NOMO-1 (cell line): ENCODE data around the gene LOXL1.
"Not testable (repeated sequence)": the region's sequence is repeated elsewhere in the genome, so short reads cannot be mapped to it uniquely, and the experiment has no call there.

Experiments
- DNase-seq, 2 experiments: peaks; one replicate each; lab custom pipeline; 2025; ENCODE audit not compliant: unreplicated experiment in 2 of 2; lab: John Stamatoyannopoulos, UW

Gene LOXL1

GRCh38 chr15:73972984-73973682 lies 46.9 kb downstream of the LOXL1 start:
- peak; percentile 74 for DNase-seq

DNA sequence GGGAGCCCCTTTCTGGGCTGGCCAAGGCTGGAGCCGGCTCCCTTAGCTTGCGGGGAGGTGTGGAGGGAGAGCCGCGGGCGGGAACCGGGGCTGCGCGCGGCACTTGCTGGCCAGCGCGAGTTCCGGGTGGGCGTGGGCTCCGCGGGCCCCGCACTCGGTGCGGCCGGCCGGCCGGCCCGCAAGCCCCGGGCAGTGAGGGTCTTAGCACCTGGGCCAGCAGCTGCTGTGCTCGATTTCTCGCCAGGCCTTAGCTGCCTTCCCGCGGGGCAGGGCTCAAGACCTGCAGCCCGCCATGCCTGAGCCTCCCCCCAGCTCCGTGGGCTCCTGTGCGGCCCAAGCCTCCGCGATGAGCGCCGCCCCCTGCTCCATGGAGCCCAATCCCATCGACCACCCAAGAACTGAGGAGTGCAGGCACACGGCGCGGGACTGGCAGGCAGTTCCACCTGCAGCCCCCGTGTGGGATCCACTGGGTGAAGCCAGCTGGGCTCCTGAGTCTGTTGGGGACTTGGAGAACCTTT lies 47.5 kb downstream of the LOXL1 start:
- not testable (repeated sequence) for DNase-seq

GRCh38 chr15:73975440-73976125 lies 49.3 kb downstream of the LOXL1 start:
- DNase-seq: peak; percentile 41 to 57

DNA sequence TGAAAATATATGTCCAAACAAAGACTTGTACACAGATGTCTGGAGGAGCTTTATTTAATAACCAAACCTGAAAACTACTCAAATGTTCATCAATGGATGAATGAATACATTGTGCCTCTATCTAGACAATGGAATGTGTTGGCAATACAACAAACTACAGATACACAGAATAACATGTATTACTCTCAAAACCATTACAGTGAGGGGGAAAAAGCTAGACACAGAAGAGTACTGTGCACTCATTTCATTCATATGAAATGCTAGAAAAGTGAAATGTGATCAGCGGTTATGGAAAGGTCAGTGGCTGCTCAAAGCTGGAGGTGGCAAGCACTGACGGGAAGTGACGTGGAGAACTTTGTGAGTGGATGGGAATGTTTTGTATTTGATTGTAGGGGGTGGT lies 52.6 kb downstream of the LOXL1 start:
- no peak for DNase-seq

DNA sequence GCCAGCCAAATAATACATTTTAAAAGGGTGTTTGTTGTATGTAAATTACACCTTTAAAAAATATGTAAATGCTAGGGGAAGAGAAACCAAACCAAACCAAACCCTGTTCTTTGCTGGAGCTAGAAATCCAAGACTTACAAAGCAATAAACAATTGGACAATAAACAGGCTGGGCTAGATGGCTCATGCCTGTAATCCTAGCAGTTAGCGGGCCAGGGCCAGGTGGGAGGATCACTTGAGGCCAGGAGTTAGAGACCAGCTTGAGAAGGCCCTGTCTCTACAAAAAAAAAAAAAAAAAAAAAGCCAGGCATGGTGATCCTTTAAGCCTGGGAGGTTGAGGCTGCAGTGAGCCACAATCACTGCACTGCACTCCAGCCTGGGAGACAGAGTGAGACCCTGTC lies 53.4 kb downstream of the LOXL1 start:
- DNase-seq: no peak

DNA sequence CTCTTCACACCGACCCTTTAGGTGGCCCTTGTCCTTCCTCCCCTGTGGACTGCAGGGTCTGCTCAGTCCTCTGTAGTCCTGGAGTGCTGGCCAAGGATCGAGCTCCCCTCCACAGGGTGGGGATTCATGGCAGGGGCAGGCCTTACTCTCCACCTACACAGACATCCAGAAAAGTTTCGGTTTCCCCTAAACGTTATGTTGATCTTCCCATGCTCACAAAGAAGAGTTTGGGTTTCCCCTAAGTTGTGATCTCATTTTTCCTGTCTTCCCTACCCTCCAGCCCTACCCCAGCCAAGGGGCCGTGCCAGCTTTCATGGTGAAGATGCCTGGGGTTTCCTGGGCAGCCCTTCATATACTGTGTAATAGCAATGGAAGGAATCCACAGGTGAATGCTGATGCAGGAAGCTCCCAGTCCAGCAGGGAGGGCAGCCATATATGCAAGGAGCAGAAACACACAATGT lies 55.5 kb downstream of the LOXL1 start:
- DNase-seq: no peak

DNA sequence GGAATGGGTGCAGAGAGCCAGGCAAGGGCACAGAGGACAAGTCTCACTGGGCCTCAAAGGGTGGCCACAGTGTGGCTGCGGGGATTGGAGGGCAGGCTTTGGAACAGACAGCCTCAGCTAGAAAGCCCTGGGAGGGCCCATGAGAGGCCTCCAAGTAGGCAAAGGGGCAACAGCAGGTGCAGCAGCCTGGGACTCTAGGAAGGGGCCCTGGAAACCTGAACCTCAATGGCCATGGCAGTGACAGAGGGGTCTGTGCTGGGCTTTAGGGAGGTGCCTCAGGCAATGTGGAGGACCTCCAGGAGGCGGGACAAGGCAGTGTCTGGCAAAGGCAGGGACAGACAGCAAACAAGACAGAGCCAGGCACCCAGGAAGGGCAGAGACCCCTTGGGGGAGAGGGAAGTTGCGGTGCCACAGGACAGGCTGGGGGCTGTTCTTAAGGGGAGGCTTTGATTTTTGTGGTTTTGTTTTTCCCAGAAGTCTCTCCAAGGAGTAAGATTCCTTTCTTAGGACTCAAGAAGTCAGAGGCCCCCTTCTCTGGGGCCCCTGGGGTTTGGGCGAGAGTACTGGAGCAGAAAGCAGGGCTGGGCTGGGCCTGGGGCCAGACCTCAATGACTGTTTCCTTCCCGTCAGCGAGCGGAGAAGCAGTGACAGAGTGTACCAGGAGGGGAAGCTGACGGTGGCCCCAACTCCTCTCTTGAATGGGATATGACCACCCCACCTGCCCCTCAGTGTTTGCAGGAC lies 56.1 kb downstream of the LOXL1 start:
- peak; percentile 28 to 46 for DNase-seq

GRCh38 chr15:73983211-73983727 lies 57.0 kb downstream of the LOXL1 start:
- no peak for DNase-seq

DNA sequence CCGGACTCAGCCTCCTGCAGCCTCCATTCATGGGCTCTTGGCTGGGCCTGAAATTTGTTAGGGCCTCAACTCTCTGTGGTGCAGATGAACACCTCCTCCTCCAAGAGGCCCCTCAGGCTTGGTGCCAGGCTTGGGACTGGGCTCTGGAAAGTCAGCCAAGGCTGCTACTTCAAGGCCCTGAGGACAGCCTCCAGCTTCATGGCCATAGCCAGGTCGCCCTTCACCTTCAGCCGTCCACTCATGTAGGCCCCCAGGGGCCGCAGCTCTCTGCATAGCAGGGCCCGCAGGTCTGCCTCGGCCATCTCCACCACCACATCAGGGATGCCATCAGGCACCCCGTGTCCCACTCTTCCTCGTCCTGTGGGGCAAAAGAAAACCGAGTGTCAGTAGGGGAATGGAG lies 57.5 kb downstream of the LOXL1 start:
- no peak for DNase-seq

DNA sequence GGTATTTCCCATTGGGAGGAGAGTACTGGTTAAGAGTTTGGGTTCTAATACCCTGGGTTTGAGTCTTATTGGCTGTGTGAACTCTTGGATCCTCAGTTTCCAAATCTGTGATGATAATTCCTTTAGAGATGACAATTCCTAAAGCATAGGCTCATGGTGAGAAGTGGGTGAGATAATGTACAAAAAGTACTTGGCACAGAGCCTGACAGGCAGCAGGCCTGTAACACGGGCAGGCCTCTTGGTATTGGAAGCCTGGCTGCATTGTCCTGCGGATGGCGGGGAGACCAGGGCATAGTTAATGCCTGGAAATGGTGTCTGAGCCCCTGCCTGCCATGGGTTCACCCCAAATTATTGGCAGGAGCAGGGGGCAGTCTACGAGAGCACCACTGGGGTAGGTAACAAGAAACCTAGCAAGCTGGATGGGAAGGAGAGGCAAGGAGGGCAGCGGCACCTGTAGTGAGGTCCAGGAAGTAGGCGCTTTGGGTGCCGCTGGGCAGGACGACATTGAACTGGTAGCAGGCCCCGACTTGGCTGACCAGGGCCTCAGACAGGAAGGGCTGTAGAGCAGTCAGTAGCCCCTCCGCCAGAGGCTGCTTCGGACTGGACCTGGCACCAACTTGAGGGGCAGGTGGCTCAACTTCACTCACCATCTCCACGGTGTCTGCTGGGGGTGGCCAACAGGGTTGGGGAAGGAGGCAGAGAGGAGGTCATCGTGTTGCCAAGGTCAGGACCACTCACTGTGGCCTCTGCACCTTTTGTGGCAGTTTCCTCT lies 58.1 kb downstream of the LOXL1 start:
- no peak for DNase-seq

- no peak for DNase-seq
These were observed 59.0 kb downstream of the LOXL1 start for GRCh38 chr15:73985101-73985873.

DNA sequence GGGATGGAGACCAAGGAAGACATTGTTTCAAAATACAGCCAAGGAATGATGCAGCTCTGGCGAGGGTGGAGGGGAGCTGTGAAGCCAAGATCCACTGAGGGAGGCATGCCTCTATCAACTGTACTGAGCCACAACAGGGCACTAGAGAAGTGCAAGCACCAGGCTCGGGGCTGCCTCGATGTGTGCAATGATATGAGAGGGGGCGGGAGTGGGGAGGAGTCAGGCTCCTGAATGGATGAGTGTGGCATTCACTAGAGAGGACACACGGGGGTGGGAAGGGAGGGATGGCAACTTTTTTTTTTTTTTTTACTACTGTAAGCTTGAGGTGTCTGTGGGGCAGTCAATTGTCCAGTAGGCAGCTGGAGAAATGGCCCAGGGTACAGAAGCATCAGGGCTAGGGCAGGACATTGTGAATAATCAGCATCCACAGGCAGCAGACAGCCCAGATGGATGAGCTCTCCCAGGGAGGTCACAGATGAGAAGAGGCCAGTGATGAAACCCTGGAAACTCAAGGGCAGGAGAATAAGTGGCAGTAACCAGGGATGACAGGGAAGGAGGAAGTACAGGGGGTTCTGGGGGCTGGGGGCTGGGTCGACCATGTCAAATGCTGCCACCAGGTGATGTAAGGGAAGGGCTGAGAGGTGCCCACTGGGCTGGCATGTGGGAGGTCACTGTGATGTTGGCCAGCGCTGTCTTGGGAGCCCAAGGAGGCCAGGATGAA lies 60.0 kb downstream of the LOXL1 start:
- no peak for DNase-seq

GRCh38 chr15:73986776-73987056 lies 60.5 kb downstream of the LOXL1 start:
- no peak for DNase-seq

- no peak for DNase-seq
These were observed 61.0 kb downstream of the LOXL1 start for GRCh38 chr15:73987250-73987649.

GRCh38 chr15:73987681-73988444 lies 61.6 kb downstream of the LOXL1 start:
- no peak for DNase-seq

- DNase-seq: no peak
These were observed 62.2 kb downstream of the LOXL1 start for GRCh38 chr15:73988445-73988969.

DNA sequence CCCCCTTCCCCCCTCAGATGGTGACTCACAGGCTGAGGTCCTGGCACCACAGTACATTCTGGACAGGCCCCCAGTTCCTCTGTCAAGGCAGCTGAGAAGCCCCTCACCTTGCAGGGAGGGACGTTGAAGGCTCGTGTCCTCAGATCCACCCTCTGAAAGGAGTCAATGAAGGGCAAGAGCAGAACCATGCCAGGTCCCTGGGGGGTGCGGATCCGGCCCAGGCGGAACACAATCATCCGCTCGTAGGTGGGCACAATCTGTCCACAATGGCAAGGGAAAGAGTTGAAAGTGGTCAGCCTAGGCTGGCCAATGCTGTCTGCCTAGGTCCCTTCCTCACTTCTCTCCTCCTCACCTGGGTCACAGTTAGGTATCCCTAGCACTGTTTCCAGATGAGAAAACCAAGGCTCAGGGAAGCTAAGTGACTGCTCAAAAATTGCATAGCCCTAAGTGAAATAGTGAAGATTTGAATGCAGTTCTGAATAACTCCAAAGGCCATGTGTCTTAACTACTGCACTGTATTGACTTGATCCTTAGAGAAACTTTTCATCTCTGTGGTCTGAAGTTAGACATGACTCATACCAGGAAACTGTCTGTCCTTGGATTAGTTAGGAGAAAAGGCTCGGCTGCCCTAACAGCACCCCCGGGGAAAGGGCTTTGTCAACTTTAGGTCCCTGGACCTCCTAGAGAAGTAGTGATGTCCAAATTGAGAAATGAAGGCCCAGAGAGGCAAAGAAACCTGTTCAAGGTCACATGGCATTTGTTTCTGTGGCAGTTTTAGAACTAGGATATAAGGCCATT lies 62.9 kb downstream of the LOXL1 start:
- no peak for DNase-seq
